Esophagus muscularis mucosa (tissue), 3 donors: ENCODE data around the gene EYA2.

ENCODE experiments used
- POLR2AphosphoS5 ChIP-seq, 2 donors: sonication (generic); formaldehyde crosslinking; IDR thresholded peaks; one replicate each; pipeline ENCODE4 v1.6.1; 2017; ENCODE audit warnings: antibody characterized with exemption in 2 of 2
- TF ChIP-seq, protein P1 (sequence below), 3 experiments: fragments of 200-600 bp in 2 of 3; fragments of 450-650 bp in 1 of 3; sonication (generic) in 2 of 3; IDR thresholded peaks; one replicate each; pipeline ENCODE4 v1.5.1; 2017 to 2019; ENCODE audit warnings: antibody characterized with exemption in 3 of 3, mild to moderate bottlenecking in 2 of 3, moderate library complexity in 1 of 3

DNA sequence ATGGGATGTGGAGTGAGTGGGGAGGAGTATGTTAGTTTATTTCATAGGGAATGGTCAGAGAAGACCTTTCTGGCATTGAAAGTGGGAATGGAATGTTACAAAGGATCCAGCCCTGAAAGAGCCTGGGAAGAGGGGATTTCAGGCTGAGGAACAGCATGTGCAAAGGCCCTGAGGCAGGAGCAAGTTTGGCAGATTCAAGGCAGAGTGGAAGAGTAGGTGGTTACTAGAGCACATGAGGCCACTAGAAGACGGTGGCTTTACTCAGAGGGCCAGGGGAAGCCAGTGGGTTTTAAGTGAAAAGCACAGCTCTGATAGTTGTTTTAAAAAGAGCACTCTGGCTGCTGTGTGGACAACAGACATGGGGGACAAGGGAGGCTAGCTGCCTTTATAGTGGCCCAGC, 234.7 kb downstream of the EYA2 start:
- TF ChIP-seq POLR2AphosphoS5 (IDR thresholded peaks at IDR 0.05) = no peak
- TF ChIP-seq, protein P1, sequence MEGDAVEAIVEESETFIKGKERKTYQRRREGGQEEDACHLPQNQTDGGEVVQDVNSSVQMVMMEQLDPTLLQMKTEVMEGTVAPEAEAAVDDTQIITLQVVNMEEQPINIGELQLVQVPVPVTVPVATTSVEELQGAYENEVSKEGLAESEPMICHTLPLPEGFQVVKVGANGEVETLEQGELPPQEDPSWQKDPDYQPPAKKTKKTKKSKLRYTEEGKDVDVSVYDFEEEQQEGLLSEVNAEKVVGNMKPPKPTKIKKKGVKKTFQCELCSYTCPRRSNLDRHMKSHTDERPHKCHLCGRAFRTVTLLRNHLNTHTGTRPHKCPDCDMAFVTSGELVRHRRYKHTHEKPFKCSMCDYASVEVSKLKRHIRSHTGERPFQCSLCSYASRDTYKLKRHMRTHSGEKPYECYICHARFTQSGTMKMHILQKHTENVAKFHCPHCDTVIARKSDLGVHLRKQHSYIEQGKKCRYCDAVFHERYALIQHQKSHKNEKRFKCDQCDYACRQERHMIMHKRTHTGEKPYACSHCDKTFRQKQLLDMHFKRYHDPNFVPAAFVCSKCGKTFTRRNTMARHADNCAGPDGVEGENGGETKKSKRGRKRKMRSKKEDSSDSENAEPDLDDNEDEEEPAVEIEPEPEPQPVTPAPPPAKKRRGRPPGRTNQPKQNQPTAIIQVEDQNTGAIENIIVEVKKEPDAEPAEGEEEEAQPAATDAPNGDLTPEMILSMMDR (IDR thresholded peaks at IDR 0.05) = no peak
